ENCODE results near the gene OR5K3.

OR5K3 gene

DNA sequence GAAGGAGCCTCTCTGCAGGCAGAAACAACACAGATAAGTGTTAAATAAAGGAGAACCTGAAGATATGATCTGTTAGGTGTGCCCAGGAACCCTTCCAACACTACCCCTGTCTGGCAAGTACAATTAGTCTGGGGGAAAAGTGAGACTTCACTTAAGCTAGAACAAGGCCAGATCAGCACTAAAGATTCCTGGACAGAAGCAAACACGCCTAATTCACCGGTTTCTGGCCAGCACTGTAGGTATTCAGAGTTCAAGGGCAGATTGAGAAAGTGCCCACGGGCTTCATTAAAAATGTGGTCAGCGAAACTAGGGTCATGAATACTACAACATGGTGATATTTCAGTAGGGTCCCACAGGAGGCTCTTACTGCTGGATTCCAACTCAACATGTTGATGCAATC, 43.9 kb downstream of the OR5K3 start:
- DNase-seq = no peak

DNA sequence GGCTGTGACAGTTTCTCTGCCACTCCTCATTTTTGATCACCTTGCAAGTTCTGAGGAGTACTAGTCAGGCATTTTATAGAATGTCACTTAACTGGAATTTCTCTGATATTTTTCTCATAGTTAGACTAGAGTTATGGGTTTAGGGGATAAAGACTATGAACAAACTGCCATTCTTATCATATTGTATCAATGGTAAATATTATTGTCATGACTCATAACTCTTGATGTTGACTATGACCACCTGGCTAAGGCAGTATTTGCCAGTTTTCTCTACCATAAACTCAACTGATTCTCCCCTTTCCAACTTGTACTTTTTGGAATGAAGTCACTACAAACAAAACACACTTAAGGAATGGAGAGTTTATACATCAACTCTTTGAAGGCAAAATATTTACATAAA, 49.8 kb downstream of the OR5K3 start:
- DNase-seq = no peak

Measured in NCI-H2171 (cell line).